IMR-90 (cell line): ENCODE measurements around the gene D2HGDH. TPM values are rescaled to one million over a fixed set of nuclear protein-coding genes. Genes with fewer than 3 reads are reported as not detected.

Experiments
- ATAC-seq: fragments of 200-7000 bp; cut with Tn5 transposase; 2 replicates; pipeline ENCODE4 v1.9.1; 2020; ENCODE audit warnings: low read depth, mild to moderate bottlenecking, moderate library complexity
- BruUV-seq: library from RNA; stranded (reverse); fragments of 400-500 nt; replicated peaks from 2 replicates; lab custom pipeline; 2021; lab: Mats Ljungman, UMichigan
- CTCF ChIA-PET: fragments of 300-600 bp; formaldehyde crosslinking; extraction: SDS; loops from one replicate; lab custom pipeline; 2021; ENCODE audit warnings: antibody characterized with exemption; lab: Yijun Ruan, JAX
- POLR2A ChIA-PET: fragments of 300-600 bp; sonication (Branson Sonifier 250); formaldehyde crosslinking; loops from one replicate; lab custom pipeline; 2022; ENCODE audit warnings: antibody characterized with exemption; ENCODE audit not compliant: unreplicated experiment; lab: Charles Lee
- DNase-seq: peaks from one replicate; pipeline ENCODE4 v3.0.0; 2013
- H2AFZ ChIP-seq: replicated peaks from 2 replicates; pipeline ENCODE3; 2013; ENCODE audit warnings: low read length, mild to moderate bottlenecking; ENCODE audit not compliant: poor library complexity
- H2AK5ac ChIP-seq: 2 replicates; pipeline ENCODE4 v1.6.1; 2013; ENCODE audit warnings: low read depth, low read length, inconsistent platforms
- H2AK9ac ChIP-seq: replicated peaks from 2 replicates; pipeline ENCODE3; 2013; ENCODE audit warnings: mild to moderate bottlenecking, low read depth, low read length, moderate library complexity; ENCODE audit not compliant: poor library complexity
- H2BK120ac ChIP-seq: 2 replicates; pipeline ENCODE4 v1.6.1; 2013; ENCODE audit warnings: low read depth, low read length, inconsistent platforms
- H2BK15ac ChIP-seq: 3 replicates; pipeline ENCODE4 v1.6.1; 2013; ENCODE audit warnings: low read depth, low read length, inconsistent platforms
- H2BK20ac ChIP-seq: 2 replicates; pipeline ENCODE4 v1.6.1; 2013; ENCODE audit warnings: low read depth, mild to moderate bottlenecking, inconsistent platforms, low read length, moderate library complexity
- H2BK5ac ChIP-seq: 2 replicates; pipeline ENCODE4 v1.6.1; 2013; ENCODE audit warnings: mild to moderate bottlenecking, low read depth, low read length, inconsistent platforms; ENCODE audit not compliant: poor library complexity, severe bottlenecking
- H3K14ac ChIP-seq: replicated peaks from 2 replicates; pipeline ENCODE4 v1.6.1; 2013; ENCODE audit warnings: low read depth, low read length, inconsistent platforms
- H3K18ac ChIP-seq: 2 replicates; pipeline ENCODE4 v1.6.1; 2013; ENCODE audit warnings: low read depth, low read length, control low read depth
- H3K23ac ChIP-seq: 2 replicates; pipeline ENCODE4 v1.6.1; 2013; ENCODE audit warnings: low read depth, low read length, inconsistent platforms
- H3K27ac ChIP-seq: 2 replicates; pipeline ENCODE4 v1.5.1; 2013; ENCODE audit warnings: mild to moderate bottlenecking, control low read depth, low read length; ENCODE audit not compliant: insufficient read depth
- H3K27me3 ChIP-seq: 2 replicates; pipeline ENCODE4 v1.6.1; 2013; ENCODE audit warnings: low read length; ENCODE audit not compliant: control insufficient read depth, insufficient read depth
- H3K36me3 ChIP-seq: 2 replicates; pipeline ENCODE4 v1.6.1; 2013; ENCODE audit warnings: low read length, mixed read lengths; ENCODE audit not compliant: control insufficient read depth, insufficient read depth
- H3K4ac ChIP-seq: 2 replicates; pipeline ENCODE4 v1.6.1; 2013; ENCODE audit warnings: low read depth, low read length, inconsistent platforms
- H3K4me1 ChIP-seq: 2 replicates; pipeline ENCODE4 v1.6.1; 2013; ENCODE audit warnings: low read length, mixed read lengths; ENCODE audit not compliant: control insufficient read depth, insufficient read depth
- H3K4me2 ChIP-seq: 2 replicates; pipeline ENCODE4 v1.6.1; 2013; ENCODE audit warnings: low read depth, mild to moderate bottlenecking, control low read depth, low read length, moderate library complexity
- H3K4me3 ChIP-seq: 2 replicates; pipeline ENCODE4 v1.5.1; 2013; ENCODE audit warnings: low read depth, mild to moderate bottlenecking, control low read depth, low read length, moderate library complexity; ENCODE audit not compliant: insufficient read depth
- H3K56ac ChIP-seq: 2 replicates; pipeline ENCODE4 v1.6.1; 2013; ENCODE audit warnings: low read length, inconsistent platforms; ENCODE audit not compliant: insufficient read depth; ENCODE audit errors: extremely low read depth
- H3K79me1 ChIP-seq, 2 experiments: 2 replicates each; pipeline ENCODE4 v1.6.1; 2013; ENCODE audit warnings: low read length in 2 of 2, inconsistent platforms in 1 of 2, low read depth in 1 of 2
- H3K9ac ChIP-seq: 2 replicates; pipeline ENCODE4 v1.6.1; 2013; ENCODE audit warnings: low read depth, low read length, control low read depth
- H3K9me1 ChIP-seq: 2 replicates; pipeline ENCODE4 v1.6.1; 2013; ENCODE audit warnings: low read length, inconsistent platforms; ENCODE audit not compliant: insufficient read depth
- H3K9me3 ChIP-seq: 2 replicates; pipeline ENCODE4 v1.6.1; 2013; ENCODE audit warnings: low read length; ENCODE audit not compliant: control insufficient read depth, insufficient read depth
- H4K20me1 ChIP-seq: 2 replicates; pipeline ENCODE4 v1.6.1; 2013; ENCODE audit warnings: low read length, inconsistent platforms; ENCODE audit not compliant: insufficient read depth
- H4K5ac ChIP-seq: 2 replicates; pipeline ENCODE4 v1.6.1; 2013; ENCODE audit warnings: mild to moderate bottlenecking, low read depth, low read length, control low read depth
- H4K8ac ChIP-seq, 2 experiments: 2 replicates each; pipeline ENCODE4 v1.6.1; 2013; ENCODE audit warnings: low read depth in 2 of 2, low read length in 2 of 2, control low read depth in 1 of 2, inconsistent platforms in 1 of 2
- H4K91ac ChIP-seq: 2 replicates; pipeline ENCODE4 v1.6.1; 2013; ENCODE audit warnings: low read depth, low read length, inconsistent platforms; ENCODE audit not compliant: insufficient read depth
- CEBPB ChIP-seq: IDR thresholded peaks from 2 replicates; pipeline ENCODE4 v1.6.1; 2012; ENCODE audit warnings: low read depth, low read length, improper control_type of control experiment
- CHD1 ChIP-seq: IDR thresholded peaks from 2 replicates; pipeline ENCODE4 v1.6.1; 2012; ENCODE audit warnings: low read depth, low read length, improper control_type of control experiment
- FOS ChIP-seq: fragments of 150-350 bp; IDR thresholded peaks from 2 replicates; pipeline ENCODE4 v1.6.1; 2016; ENCODE audit warnings: low read depth, low read length
- MAFK ChIP-seq: IDR thresholded peaks from 2 replicates; pipeline ENCODE4 v1.6.1; 2012; ENCODE audit warnings: low read depth, low read length, improper control_type of control experiment
- MAZ ChIP-seq: IDR thresholded peaks from 2 replicates; pipeline ENCODE4 v1.6.1; 2012; ENCODE audit warnings: low read depth, mild to moderate bottlenecking, low read length, improper control_type of control experiment, moderate library complexity, borderline replicate concordance
- MXI1 ChIP-seq: IDR thresholded peaks from 2 replicates; pipeline ENCODE4 v1.6.1; 2012; ENCODE audit warnings: low read depth, mild to moderate bottlenecking, low read length, moderate library complexity, borderline replicate concordance
- NFE2L2 ChIP-seq: fragments of 150-350 bp; IDR thresholded peaks from 2 replicates; pipeline ENCODE4 v1.6.1; 2016; ENCODE audit warnings: low read depth, mild to moderate bottlenecking, low read length
- POLR2A ChIP-seq: IDR thresholded peaks from 2 replicates; pipeline ENCODE4 v1.6.1; 2012; ENCODE audit warnings: mild to moderate bottlenecking, low read depth, low read length
- RAD21 ChIP-seq: IDR thresholded peaks from 2 replicates; pipeline ENCODE4 v1.6.1; 2012; ENCODE audit warnings: low read length, improper control_type of control experiment
- RFX5 ChIP-seq: IDR thresholded peaks from 2 replicates; pipeline ENCODE4 v1.8.0; 2012; ENCODE audit warnings: low read depth, mild to moderate bottlenecking, low read length, moderate library complexity
- SMC3 ChIP-seq: fragments of 150-350 bp; IDR thresholded peaks from 2 replicates; pipeline ENCODE4 v1.6.1; 2016; ENCODE audit warnings: low read depth, mild to moderate bottlenecking, antibody characterized with exemption, low read length, moderate library complexity
- USF2 ChIP-seq: fragments of 150-350 bp; IDR thresholded peaks from 2 replicates; pipeline ENCODE4 v1.6.1; 2017; ENCODE audit warnings: mild to moderate bottlenecking, antibody characterized with exemption, low read length, low read depth
- WGBS, 2 experiments: methylation state at CpG; one replicate each; pipeline versions ENCODE4 v1.1.5 to v1.1.7; 2013; ENCODE audit warnings: missing lambda C conversion rate in 2 of 2; ENCODE audit not compliant: insufficient read length in 1 of 2; ENCODE audit errors: extremely low coverage in 2 of 2; 5-methylcytosine and 5-hydroxymethylcytosine counted together
- dilution Hi-C: fragments of 300-500 bp; cut with HindIII; formaldehyde crosslinking; loops from one replicate; pipeline ENCODE4 v1.14.3; 2018; ENCODE audit warnings: low sequenced_read_pairs; ENCODE audit not compliant: unreplicated experiment
- in situ Hi-C: fragments of 300-500 bp; cut with MboI; formaldehyde crosslinking; loops from 3 replicates; pipeline ENCODE4 v1.14.3; 2019; ENCODE audit warnings: low sequenced_read_pairs, inconsistent platforms, mixed read lengths
- intact Hi-C: fragments of 100-400 bp; cut with micrococcal nuclease; formaldehyde crosslinking; loops from 2 replicates; pipeline ENCODE4 v1.10.0; 2022
- polyA plus RNA-seq, 3 experiments: library from polyadenylated mRNA; depleted of rRNA; stranded (reverse); fragments of >200 nt; gene quantifications; 2 replicates each; pipeline ENCODE4 v1.2.3, GENCODE V29; 2012; ENCODE audit warnings: low replicate concordance in 1 of 3
- total RNA-seq: library from RNA; depleted of rRNA; stranded (reverse); fragments of >200 nt; gene quantifications from 2 replicates; pipeline ENCODE4 v1.2.3, GENCODE V29; 2012
- TF ChIP-seq, protein P1 (sequence below): conservative IDR thresholded peaks from 2 replicates; pipeline ENCODE4 v1.5.1; 2012; ENCODE audit warnings: mild to moderate bottlenecking, low read depth, low read length, improper control_type of control experiment
- TF ChIP-seq, protein P2 (sequence below): fragments of 150-350 bp; IDR thresholded peaks from 2 replicates; pipeline ENCODE4 v1.6.1; 2016; ENCODE audit warnings: low read depth, mild to moderate bottlenecking, low read length, moderate library complexity, borderline replicate concordance

The D2HGDH gene
- total and polyA plus RNA-seq, 2 of the 4 experiments (the other 2 are of a cell fraction), result 6.3 to 22.1 TPM

- Histone ChIP-seq H3K4me3 (no peak overlapping the region), H2AK9ac (no peak overlapping the region), H2AK5ac (no peak overlapping the region), H2BK120ac (no peak overlapping the region), H4K91ac (no peak overlapping the region), H3K9me3 (no peaks in the 10 kb centered on the region), H2AFZ (no peak overlapping the region), H3K27ac (no peak overlapping the region), H3K4ac (no peak overlapping the region), H3K9ac (no peak overlapping the region), H2BK15ac (no peak overlapping the region), H3K4me2 (no peak overlapping the region), H3K4me1 (no peaks in the 10 kb centered on the region), H4K5ac (no peak overlapping the region), H3K23ac (no peak overlapping the region), H3K36me3 (no peaks in the 10 kb centered on the region), H3K9me1 (no peaks in the 10 kb centered on the region), H2BK20ac (no peak overlapping the region), H3K18ac (no peak overlapping the region), H2BK5ac (no peak overlapping the region), H4K20me1 (no peaks in the 10 kb centered on the region; the same call in 1 of the 2 replicates), H3K27me3 (peaks cover 16% of the 10 kb centered on the region), H3K14ac (no peak overlapping the region), H3K79me1 (no peaks in the 10 kb centered on the region), H4K8ac (no peak overlapping the region), H3K56ac (no peak overlapping the region)
- dilution Hi-C loops (no loop called here), in situ Hi-C loops (no loop called here), intact Hi-C loops (no loop called here)
- ChIA-PET CTCF (no interaction called here), POLR2A (no interaction called here)
- no peak for DNase-seq
- no peak for ATAC-seq
- no peak for TF ChIP-seq RAD21
- no peak for TF ChIP-seq USF2
- no peak for TF ChIP-seq SMC3
- TF ChIP-seq MXI1, result no peak
- no peak for TF ChIP-seq CEBPB
- TF ChIP-seq CHD1, result no peak
- TF ChIP-seq, protein P1, sequence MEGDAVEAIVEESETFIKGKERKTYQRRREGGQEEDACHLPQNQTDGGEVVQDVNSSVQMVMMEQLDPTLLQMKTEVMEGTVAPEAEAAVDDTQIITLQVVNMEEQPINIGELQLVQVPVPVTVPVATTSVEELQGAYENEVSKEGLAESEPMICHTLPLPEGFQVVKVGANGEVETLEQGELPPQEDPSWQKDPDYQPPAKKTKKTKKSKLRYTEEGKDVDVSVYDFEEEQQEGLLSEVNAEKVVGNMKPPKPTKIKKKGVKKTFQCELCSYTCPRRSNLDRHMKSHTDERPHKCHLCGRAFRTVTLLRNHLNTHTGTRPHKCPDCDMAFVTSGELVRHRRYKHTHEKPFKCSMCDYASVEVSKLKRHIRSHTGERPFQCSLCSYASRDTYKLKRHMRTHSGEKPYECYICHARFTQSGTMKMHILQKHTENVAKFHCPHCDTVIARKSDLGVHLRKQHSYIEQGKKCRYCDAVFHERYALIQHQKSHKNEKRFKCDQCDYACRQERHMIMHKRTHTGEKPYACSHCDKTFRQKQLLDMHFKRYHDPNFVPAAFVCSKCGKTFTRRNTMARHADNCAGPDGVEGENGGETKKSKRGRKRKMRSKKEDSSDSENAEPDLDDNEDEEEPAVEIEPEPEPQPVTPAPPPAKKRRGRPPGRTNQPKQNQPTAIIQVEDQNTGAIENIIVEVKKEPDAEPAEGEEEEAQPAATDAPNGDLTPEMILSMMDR, result no peak
- TF ChIP-seq MAZ, result no peak
- TF ChIP-seq FOS, result no peak
- no peak for TF ChIP-seq NFE2L2
- no peak for TF ChIP-seq RFX5
- TF ChIP-seq, protein P2, sequence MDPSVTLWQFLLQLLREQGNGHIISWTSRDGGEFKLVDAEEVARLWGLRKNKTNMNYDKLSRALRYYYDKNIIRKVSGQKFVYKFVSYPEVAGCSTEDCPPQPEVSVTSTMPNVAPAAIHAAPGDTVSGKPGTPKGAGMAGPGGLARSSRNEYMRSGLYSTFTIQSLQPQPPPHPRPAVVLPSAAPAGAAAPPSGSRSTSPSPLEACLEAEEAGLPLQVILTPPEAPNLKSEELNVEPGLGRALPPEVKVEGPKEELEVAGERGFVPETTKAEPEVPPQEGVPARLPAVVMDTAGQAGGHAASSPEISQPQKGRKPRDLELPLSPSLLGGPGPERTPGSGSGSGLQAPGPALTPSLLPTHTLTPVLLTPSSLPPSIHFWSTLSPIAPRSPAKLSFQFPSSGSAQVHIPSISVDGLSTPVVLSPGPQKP, result no peak
- TF ChIP-seq POLR2A, result no peak
- TF ChIP-seq MAFK, result no peak
- 72% methylated on average over 15 of the region's 27 CpGs; no CpG with 5 or more reads in 1 of the 2 experiments for WGBS, 2 experiments
- BruUV-seq, result no TSS peak
Measured at GRCh38 chr2:241811201-241811951, 76.9 kb downstream of the D2HGDH start.
